H7 (cell line): ENCODE results near the gene SASS6. TPM values are rescaled to one million over a fixed set of nuclear protein-coding genes. Genes with fewer than 3 reads are reported as not detected.

Source experiments
- DNase-seq: peaks from one replicate; pipeline ENCODE4 v3.0.0; 2012
- H3K27me3 ChIP-seq: 2 replicates; pipeline ENCODE4 v1.6.0; 2011; ENCODE audit warnings: mild to moderate bottlenecking, low read length; ENCODE audit not compliant: control insufficient read depth, insufficient read depth
- H3K36me3 ChIP-seq: replicated peaks from 2 replicates; pipeline ENCODE4 v1.5.1; 2011; ENCODE audit warnings: low read length; ENCODE audit not compliant: control insufficient read depth, insufficient read depth
- H3K4me3 ChIP-seq: 2 replicates; pipeline ENCODE4 v1.5.1; 2011; ENCODE audit warnings: low read depth, mild to moderate bottlenecking, control low read depth, low read length, moderate library complexity; ENCODE audit not compliant: insufficient read depth
- total RNA-seq: library from RNA; depleted of rRNA; stranded (reverse); fragments of >200 nt; shearing (Covaris generic); gene quantifications from 2 replicates; pipeline ENCODE4 v1.2.3, GENCODE V29; 2014

SASS6 gene
- total RNA-seq, 1 experiment from 2014 or later: 11.1 TPM

GRCh38 chr1:100137602-100138001, 4.9 kb upstream of the SASS6 start:
- Histone ChIP-seq H3K4me3 (no peak overlapping the region), H3K27me3 (no peaks in the 10 kb centered on the region), H3K36me3 (peaks cover 4% of the 10 kb centered on the region)
- no peak for DNase-seq

- no peaks in the 10 kb centered on the region; the same call in none of the 2 replicates for H3K36me3 ChIP-seq
- no peak for DNase-seq
- H3K27me3 ChIP-seq: no peaks in the 10 kb centered on the region
- H3K4me3 ChIP-seq: no peak overlapping the region
Observed at GRCh38 chr1:100134872-100135271, 2.1 kb upstream of the SASS6 start.

GRCh38 chr1:100131623-100132022, 1.1 kb downstream of the SASS6 start:
- Histone ChIP-seq H3K4me3 (peak overlapping the region; percentile 93), H3K27me3 (no peaks in the 10 kb centered on the region), H3K36me3 (no peaks in the 10 kb centered on the region)
- DNase-seq: no peak

- no peaks in the 10 kb centered on the region for H3K27me3 ChIP-seq
- H3K36me3 ChIP-seq: no peaks in the 10 kb centered on the region
- H3K4me3 ChIP-seq: no peak overlapping the region
- DNase-seq: no peak
Observed at GRCh38 chr1:100130552-100131077, 2.1 kb downstream of the SASS6 start.

- H3K27me3 ChIP-seq: no peaks in the 10 kb centered on the region
Observed at GRCh38 chr1:100127226-100127625, 5.5 kb downstream of the SASS6 start.

GRCh38 chr1:100122177-100122576, 10.6 kb downstream of the SASS6 start:
- H3K27me3 ChIP-seq: no peaks in the 10 kb centered on the region
- no peak overlapping the region for H3K4me3 ChIP-seq
- DNase-seq: no peak
- peaks cover 4% of the 10 kb centered on the region for H3K36me3 ChIP-seq

More at GRCh38 chr1:100127226-100127625, 5.5 kb downstream of the SASS6 start:
- Histone ChIP-seq H3K36me3 (no peaks in the 10 kb centered on the region; the same call in 1 of the 2 replicates), H3K4me3 (no peak overlapping the region)
- DNase-seq: no peak

GRCh38 chr1:100115524-100115923, 17.2 kb downstream of the SASS6 start:
- Histone ChIP-seq H3K27me3 (no peaks in the 10 kb centered on the region), H3K36me3 (peaks cover 4% of the 10 kb centered on the region), H3K4me3 (no peak overlapping the region)
- DNase-seq: no peak

GRCh38 chr1:100109554-100110066, 23.1 kb downstream of the SASS6 start:
- no peak for DNase-seq
- H3K4me3 ChIP-seq: no peak overlapping the region
- H3K27me3 ChIP-seq: no peaks in the 10 kb centered on the region
- H3K36me3 ChIP-seq: peaks cover 7% of the 10 kb centered on the region

- Histone ChIP-seq H3K27me3 (no peaks in the 10 kb centered on the region), H3K36me3 (peaks cover 13% of the 10 kb centered on the region), H3K4me3 (no peak overlapping the region)
- DNase-seq: no peak
Observed at GRCh38 chr1:100107696-100108095, 25.0 kb downstream of the SASS6 start.

GRCh38 chr1:100101564-100101963, 31.2 kb downstream of the SASS6 start:
- DNase-seq: no peak
- H3K36me3 ChIP-seq: peaks cover 12% of the 10 kb centered on the region
- H3K27me3 ChIP-seq: no peaks in the 10 kb centered on the region
- no peak overlapping the region for H3K4me3 ChIP-seq

- DNase-seq: no peak
- Histone ChIP-seq H3K4me3 (no peak overlapping the region), H3K27me3 (no peaks in the 10 kb centered on the region), H3K36me3 (peaks cover 8% of the 10 kb centered on the region)
Observed at GRCh38 chr1:100100202-100100601, 32.5 kb downstream of the SASS6 start.

GRCh38 chr1:100090471-100090870, 42.3 kb downstream of the SASS6 start:
- Histone ChIP-seq H3K4me3 (no peak overlapping the region), H3K27me3 (no peaks in the 10 kb centered on the region), H3K36me3 (peaks cover 1% of the 10 kb centered on the region; the same call in 1 of the 2 replicates)
- no peak for DNase-seq

GRCh38 chr1:100089082-100089481, 43.6 kb downstream of the SASS6 start:
- peaks cover 1% of the 10 kb centered on the region; the same call in 1 of the 2 replicates for H3K36me3 ChIP-seq

GRCh38 chr1:100087396-100087795, 45.3 kb downstream of the SASS6 start:
- H3K4me3 ChIP-seq: no peak overlapping the region
- DNase-seq: no peak
- H3K27me3 ChIP-seq: no peaks in the 10 kb centered on the region
- peaks cover 3% of the 10 kb centered on the region; the same call in 1 of the 2 replicates for H3K36me3 ChIP-seq

More at GRCh38 chr1:100089082-100089481, 43.6 kb downstream of the SASS6 start:
- Histone ChIP-seq H3K27me3 (no peaks in the 10 kb centered on the region), H3K4me3 (no peak overlapping the region)
- no peak for DNase-seq

- DNase-seq: no peak
- H3K4me3 ChIP-seq: no peak overlapping the region
- H3K36me3 ChIP-seq: peaks cover 13% of the 10 kb centered on the region
- H3K27me3 ChIP-seq: no peaks in the 10 kb centered on the region
Observed at GRCh38 chr1:100080331-100080730, 52.4 kb downstream of the SASS6 start.
